Natural killer cell (primary cell): ENCODE measurements around the gene PPFIA1. TPM values are rescaled to one million over a fixed set of nuclear protein-coding genes. Genes with fewer than 3 reads are reported as not detected.

Source experiments
- ATAC-seq, 3 donors: fragments of 150-1000 bp in 2 of 3; fragments of 200-7000 bp in 1 of 3; cut with Tn5 transposase; 1 replicate in 1 of 3; 2 replicates in 2 of 3; pipeline ENCODE4 v1.10.0; 2021; ENCODE audit warnings: mild to moderate bottlenecking in 2 of 3, moderate library complexity in 2 of 3
- DNase-seq, 2 donors: peaks; one replicate each; pipeline versions ENCODE4 v3.0.0 to v3.0.0-alpha.2; 2013 to 2021; ENCODE audit warnings: mixed read lengths in 1 of 2
- H3K27ac ChIP-seq: one replicate; pipeline ENCODE4 v1.5.1; 2013; ENCODE audit warnings: mild to moderate bottlenecking, low read length
- H3K27me3 ChIP-seq: one replicate; pipeline ENCODE4 v1.6.1; 2013; ENCODE audit warnings: low read length; ENCODE audit not compliant: control insufficient read depth, insufficient read depth
- H3K36me3 ChIP-seq: one replicate; pipeline ENCODE4 v1.6.1; 2013; ENCODE audit warnings: low read length; ENCODE audit not compliant: control insufficient read depth, insufficient read depth
- H3K4me1 ChIP-seq: one replicate; pipeline ENCODE4 v1.6.1; 2013; ENCODE audit warnings: low read length; ENCODE audit not compliant: control insufficient read depth, insufficient read depth
- H3K4me3 ChIP-seq: one replicate; pipeline ENCODE4 v1.5.1; 2013; ENCODE audit warnings: low read length
- H3K9me3 ChIP-seq: one replicate; pipeline ENCODE4 v1.6.1; 2013; ENCODE audit warnings: low read length; ENCODE audit not compliant: control insufficient read depth, insufficient read depth
- H3K27ac Mint-ChIP-seq, 2 donors: one replicate each; pipeline ENCODE4 v1.8.0; 2022; ENCODE audit warnings: mild to moderate bottlenecking in 2 of 2, mixed read lengths in 2 of 2, moderate library complexity in 1 of 2
- H3K27me3 Mint-ChIP-seq, 2 donors: one replicate each; pipeline ENCODE4 v1.8.0; 2022; ENCODE audit warnings: low read depth in 2 of 2, mixed read lengths in 2 of 2
- H3K36me3 Mint-ChIP-seq: one replicate; pipeline ENCODE4 v1.8.0; 2022; ENCODE audit warnings: mixed read lengths
- H3K4me1 Mint-ChIP-seq, 2 donors: one replicate each; pipeline ENCODE4 v1.8.0; 2022; ENCODE audit warnings: mixed read lengths in 2 of 2
- H3K4me3 Mint-ChIP-seq: one replicate; pipeline ENCODE4 v1.8.0; 2022; ENCODE audit warnings: mild to moderate bottlenecking, moderate library complexity, mixed read lengths
- H3K9me3 Mint-ChIP-seq, 2 donors: one replicate each; pipeline ENCODE4 v1.8.0; 2022; ENCODE audit warnings: mixed read lengths in 2 of 2
- CTCF ChIP-seq: fragments of 200-600 bp; IDR thresholded peaks from one replicate; pipeline ENCODE4 v1.8.0; 2022; ENCODE audit warnings: antibody characterized with exemption
- WGBS: methylation state at CpG from one replicate; pipeline ENCODE4 v1.1.7; 2013; ENCODE audit warnings: missing lambda C conversion rate; ENCODE audit not compliant: insufficient coverage; 5-methylcytosine and 5-hydroxymethylcytosine counted together
- intact Hi-C: fragments of 100-400 bp; cut with micrococcal nuclease; formaldehyde crosslinking; loops from one replicate; pipeline ENCODE4 v1.14.2; 2022
- total RNA-seq, 4 donors: library from RNA; stranded (reverse); fragments of 120-200 nt in 1 of 4; gene quantifications; one replicate each; pipeline versions ENCODE4 v1.2.3 to v1.2.4, GENCODE V29; 2013 to 2022

Gene PPFIA1
- total RNA-seq, 3 donors from 2014 or later (not counting 1 experiment from before 2014, with no cell fraction given) = 42.1 to 75.4 (median 51.7) TPM

GRCh38 chr11:70298243-70298915, 27.9 kb downstream of the PPFIA1 start:
- no peak for ATAC-seq
- WGBS = 92% methylated on average over 4 of the region's 5 CpGs
- no peaks in the 10 kb centered on the region for H3K9me3 Mint-ChIP-seq
- no peaks in the 10 kb centered on the region for H3K27me3 Mint-ChIP-seq
- H3K4me3 ChIP-seq = no peak overlapping the region
- H3K36me3 Mint-ChIP-seq = no peaks in the 10 kb centered on the region
- peaks cover 9 to 18% of the 10 kb centered on the region in 2 donors for H3K4me1 Mint-ChIP-seq
- no peak overlapping the region for H3K27ac Mint-ChIP-seq
- peaks cover 9% of the 10 kb centered on the region for H3K36me3 ChIP-seq
- TF ChIP-seq CTCF = no peak
- no peak for DNase-seq
- intact Hi-C loops = no loop called here
- no peak overlapping the region for H3K27ac ChIP-seq
- H3K4me3 Mint-ChIP-seq = no peak overlapping the region
- no peaks in the 10 kb centered on the region for H3K27me3 ChIP-seq
- H3K9me3 ChIP-seq = no peaks in the 10 kb centered on the region
- no peaks in the 10 kb centered on the region for H3K4me1 ChIP-seq

- DNase-seq (no peak), ATAC-seq (no peak)
- H3K27ac Mint-ChIP-seq = no peak overlapping the region
- H3K27me3 Mint-ChIP-seq = no peaks in the 10 kb centered on the region
- H3K4me3 Mint-ChIP-seq = no peak overlapping the region
- intact Hi-C loops = no loop called here
- H3K4me1 Mint-ChIP-seq = peaks cover 9 to 18% of the 10 kb centered on the region in 2 donors
- H3K36me3 Mint-ChIP-seq = no peaks in the 10 kb centered on the region
- Histone ChIP-seq H3K27ac (no peak overlapping the region), H3K4me1 (no peaks in the 10 kb centered on the region), H3K4me3 (no peak overlapping the region), H3K27me3 (no peaks in the 10 kb centered on the region), H3K9me3 (no peaks in the 10 kb centered on the region), H3K36me3 (peaks cover 9% of the 10 kb centered on the region)
- 95% methylated on average over 11 of the region's 11 CpGs for WGBS
- H3K9me3 Mint-ChIP-seq = no peaks in the 10 kb centered on the region
- no peak for TF ChIP-seq CTCF
Measured at GRCh38 chr11:70299636-70300035, 29.1 kb downstream of the PPFIA1 start.

- Histone ChIP-seq H3K9me3 (no peaks in the 10 kb centered on the region), H3K27ac (no peak overlapping the region), H3K4me1 (no peaks in the 10 kb centered on the region), H3K27me3 (no peaks in the 10 kb centered on the region), H3K36me3 (peaks cover 9% of the 10 kb centered on the region), H3K4me3 (no peak overlapping the region)
- H3K36me3 Mint-ChIP-seq = no peaks in the 10 kb centered on the region
- H3K4me3 Mint-ChIP-seq = no peak overlapping the region
- no peak for TF ChIP-seq CTCF
- H3K4me1 Mint-ChIP-seq = peaks cover 9 to 18% of the 10 kb centered on the region in 2 donors
- no peak for DNase-seq
- no peak overlapping the region for H3K27ac Mint-ChIP-seq
- no peaks in the 10 kb centered on the region for H3K9me3 Mint-ChIP-seq
- ATAC-seq = no peak
- WGBS = 96% methylated on average over 2 of the region's 2 CpGs
- H3K27me3 Mint-ChIP-seq = no peaks in the 10 kb centered on the region
- intact Hi-C loops = no loop called here
Measured at GRCh38 chr11:70301191-70301590, 30.7 kb downstream of the PPFIA1 start.
